ENCODE data around the gene PPIC.

Gene PPIC

DNA sequence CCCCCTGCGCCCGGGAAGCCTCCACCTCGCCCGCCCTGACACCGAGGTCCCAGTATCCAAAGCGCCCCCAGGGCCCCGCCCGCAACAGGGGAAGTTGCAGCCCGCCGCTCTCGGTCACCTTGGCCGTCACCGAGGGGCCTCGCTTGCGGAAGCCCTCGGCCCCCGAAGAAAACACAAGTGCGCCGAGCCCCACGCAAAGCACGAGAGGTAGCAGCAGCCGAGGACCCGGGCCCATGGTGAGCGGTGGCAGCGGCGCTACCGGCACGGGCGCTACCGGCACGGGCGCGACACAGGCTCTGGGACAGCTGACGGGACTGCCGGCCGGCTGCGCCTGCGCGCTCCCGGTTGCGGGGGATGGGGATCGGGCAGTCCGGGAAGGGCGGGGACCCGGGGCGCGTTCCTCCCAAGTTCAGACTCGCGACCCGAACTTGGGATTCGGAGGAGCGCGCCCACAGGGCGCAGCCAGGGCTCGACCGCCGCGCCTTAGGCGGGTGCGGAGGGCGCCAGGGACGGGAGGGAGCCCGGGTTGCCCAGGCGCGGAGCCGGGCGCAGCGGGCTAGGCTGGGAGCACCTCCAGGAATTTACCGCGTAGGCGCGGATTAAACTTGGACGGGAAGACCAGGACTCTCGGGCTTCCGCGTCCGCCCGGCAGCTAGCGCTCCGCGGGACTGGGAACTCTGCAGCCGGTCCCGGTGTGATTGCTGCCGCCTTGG is at the start of gene PPIC:
PPIC (minus strand) TSS at position 335 of the 713 bp plus-strand sequence; CDS start at position 235, 100 bp downstream.
- DNase-seq (ENCODE audit: extremely low read depth in 1 of 2, low read depth in 1 of 2): no peak

DNA sequence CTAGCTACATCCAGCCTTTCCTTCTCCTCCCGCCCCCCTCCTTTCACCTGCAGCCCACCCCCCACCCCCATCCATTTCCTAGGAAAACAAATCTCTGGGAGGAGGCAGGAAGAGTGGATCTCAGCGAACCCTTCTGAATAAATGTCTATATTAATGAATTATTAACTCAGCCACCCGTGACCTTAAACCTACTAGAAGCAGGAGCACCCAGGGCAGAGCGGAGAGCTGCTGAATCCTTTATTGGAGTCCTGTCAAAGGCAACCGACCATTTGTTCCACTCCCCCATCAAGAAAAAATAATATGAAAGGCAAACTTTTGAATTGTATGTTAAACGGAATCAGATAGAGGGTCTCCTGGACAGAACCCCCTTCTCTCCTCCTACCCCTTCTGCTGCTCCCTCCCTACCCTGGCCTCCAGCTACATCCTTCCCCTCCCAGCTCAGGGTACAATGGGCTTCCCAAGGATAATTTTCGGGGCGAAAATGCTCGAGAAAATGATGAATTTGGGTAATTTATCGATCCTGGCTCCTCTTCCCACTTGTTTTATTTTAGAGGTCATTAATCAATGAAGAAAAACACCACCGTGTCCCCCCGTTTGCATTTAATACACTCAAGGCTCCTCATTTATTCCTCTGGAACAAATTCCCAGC is 49.2 kb upstream of the PPIC start:
- no peak for DNase-seq (ENCODE audit: extremely low read depth in 1 of 2, low read depth in 1 of 2)

DNA sequence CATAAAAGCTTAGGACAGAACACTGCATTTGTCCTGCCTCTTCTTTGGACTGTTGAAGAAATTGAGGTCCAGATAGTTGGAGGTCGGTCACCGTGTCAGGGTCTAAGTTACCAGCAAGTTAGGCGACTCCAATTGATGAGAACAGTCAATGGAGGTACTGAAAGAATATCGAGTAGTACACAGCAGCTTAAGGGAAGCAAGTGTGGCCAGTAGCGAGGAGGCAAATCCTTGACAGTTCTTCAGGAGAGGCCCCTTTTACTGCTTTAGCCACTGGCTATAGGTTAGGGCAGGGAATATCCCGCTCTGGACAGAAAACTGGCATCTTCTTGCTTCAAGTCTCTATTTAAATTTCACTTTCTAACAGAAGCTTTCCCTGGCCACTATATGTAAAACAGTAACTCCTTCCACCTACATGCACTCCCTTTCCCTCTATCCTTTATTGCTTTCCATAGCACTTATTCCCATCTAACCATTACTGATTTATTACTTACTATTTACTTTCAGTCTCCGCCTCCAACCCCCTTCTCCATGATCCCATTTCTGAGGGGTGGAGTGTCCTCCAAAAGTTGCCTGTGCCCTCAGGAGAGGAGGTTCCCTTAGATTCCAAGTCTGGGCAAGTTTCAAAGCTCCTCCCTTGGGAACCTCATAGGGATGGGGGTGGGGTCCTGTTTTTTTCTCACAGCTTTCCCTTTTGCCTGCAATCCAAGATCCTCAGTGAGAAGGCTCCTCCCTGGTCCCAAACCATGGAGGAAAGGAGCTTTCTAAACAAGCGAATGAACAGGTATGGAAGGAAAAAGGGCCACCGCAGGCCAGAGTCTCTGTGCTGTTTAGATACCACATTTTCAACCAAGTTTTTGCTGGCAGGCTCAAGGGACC is 48.4 kb upstream of the PPIC start:
- no peak for DNase-seq (ENCODE audit: extremely low read depth in 1 of 2, low read depth in 1 of 2)

DNA sequence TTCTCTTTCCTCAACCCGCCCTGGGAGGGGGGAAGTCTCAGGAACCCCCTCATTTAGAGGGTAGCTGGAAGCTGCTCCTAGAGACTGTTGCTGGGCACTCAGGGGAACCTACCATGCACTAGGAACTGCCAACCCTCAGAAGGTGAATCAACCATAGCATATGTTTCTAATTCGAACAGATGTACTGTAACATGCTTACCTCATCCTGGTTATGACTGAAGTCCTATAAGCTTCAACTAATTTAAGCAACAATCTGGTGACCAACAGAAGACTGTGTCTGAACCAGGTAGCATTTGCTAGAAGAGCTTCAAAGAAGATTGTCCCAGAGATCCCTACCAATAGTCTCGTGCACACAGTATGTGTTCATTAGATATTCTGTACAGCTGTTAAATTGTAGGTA is 46.8 kb upstream of the PPIC start:
- no peak for DNase-seq (ENCODE audit: extremely low read depth in 1 of 2, low read depth in 1 of 2)

DNA sequence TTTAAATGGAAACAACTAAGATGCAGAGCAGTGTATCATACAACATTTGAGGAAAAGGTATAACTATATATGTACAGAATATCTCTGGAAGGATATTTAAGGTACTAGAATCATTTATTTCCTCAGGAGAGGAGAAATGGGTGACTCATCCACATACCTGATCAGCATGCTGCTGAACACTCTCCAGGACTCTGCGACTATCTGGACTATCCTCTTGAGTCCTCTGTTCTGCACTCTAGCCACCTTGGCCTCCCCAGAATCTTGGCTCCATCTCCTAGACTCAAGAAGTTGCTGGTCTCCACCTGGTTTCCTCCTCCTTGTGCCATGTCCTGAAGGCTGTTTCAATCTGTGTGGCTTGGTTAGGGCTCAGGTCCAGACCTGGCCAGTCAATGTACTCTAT is 43.7 kb upstream of the PPIC start:
- DNase-seq (ENCODE audit: extremely low read depth in 1 of 2, low read depth in 1 of 2): no peak

DNA sequence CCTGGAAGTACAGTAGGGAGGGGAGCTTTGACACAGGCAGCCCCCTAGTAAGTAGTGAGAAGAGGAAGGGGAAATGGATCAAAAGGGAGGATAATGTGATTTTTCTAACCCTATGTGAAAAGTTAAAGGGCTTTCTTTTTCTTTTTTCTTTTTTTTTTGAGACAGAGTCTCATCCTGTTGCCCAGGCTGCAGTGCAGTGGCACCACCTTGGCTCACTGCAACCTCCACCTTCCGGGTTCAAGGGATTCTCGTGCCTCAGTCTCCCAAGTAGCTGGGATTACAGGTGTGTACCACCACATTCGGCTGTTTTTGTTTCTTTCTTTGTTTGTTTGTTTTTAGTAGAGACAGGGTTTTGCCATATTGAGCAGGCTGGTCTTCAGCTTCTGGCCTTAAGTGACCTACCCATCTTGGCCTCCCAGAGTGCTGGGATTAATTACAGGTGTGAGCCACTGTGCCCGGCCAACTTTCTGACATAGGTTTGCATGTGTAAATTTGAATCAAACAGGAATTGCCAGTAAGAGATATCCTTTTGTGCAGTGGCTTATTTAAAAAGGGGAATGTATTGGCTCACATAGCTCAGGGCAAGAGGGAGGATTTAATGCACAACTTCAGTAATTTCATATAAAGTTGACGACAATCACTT is 39.1 kb upstream of the PPIC start:
- DNase-seq (ENCODE audit: extremely low read depth in 1 of 2, low read depth in 1 of 2): no peak

DNA sequence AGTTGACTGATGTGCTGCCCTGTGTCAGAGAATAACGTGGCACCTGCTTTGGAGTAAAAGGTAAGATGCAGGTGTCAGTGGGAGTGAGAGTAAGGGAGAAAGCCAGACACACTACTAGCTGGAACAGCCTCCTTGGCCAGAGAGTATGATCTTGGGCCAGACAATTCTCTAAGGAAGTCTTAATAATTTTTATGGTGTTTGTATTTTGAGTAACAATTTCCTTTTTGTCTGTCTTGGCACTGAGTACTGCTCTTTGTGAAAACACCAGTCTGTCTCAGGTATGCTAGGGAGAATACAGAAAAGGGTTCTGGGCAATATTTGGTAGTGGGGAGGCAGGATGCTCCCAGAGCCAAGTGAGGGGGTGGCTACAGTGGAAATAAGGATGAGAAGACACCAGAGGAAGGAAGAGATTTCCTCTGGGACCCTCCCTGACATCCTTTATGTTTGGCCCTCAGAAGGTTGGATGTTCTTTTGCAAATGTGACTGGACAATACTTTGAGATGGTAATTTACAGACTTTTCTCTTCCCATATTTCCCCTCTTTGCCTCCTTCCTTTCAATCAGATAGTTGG is 31.9 kb upstream of the PPIC start:
- DNase-seq (ENCODE audit: extremely low read depth in 1 of 2, low read depth in 1 of 2): no peak

DNA sequence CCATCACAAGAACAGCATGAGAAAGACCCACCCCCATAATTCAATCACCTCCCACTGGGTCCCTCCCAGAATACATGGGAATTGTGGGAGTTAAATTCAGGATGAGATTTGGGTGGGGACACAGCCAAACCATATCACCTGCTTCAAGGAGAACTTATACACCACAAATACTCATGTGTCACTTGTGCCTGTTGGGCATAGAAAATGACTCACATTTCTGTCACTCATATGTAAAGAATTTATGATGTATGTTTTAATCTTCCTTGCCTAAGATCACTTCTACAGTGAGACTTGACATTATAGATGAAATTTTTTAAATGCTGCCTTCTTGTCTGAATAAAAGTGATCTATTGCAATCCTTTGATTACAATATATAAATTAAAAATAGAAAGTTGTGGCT is 29.5 kb upstream of the PPIC start:
- no peak for DNase-seq (ENCODE audit: extremely low read depth in 1 of 2, low read depth in 1 of 2)

DNA sequence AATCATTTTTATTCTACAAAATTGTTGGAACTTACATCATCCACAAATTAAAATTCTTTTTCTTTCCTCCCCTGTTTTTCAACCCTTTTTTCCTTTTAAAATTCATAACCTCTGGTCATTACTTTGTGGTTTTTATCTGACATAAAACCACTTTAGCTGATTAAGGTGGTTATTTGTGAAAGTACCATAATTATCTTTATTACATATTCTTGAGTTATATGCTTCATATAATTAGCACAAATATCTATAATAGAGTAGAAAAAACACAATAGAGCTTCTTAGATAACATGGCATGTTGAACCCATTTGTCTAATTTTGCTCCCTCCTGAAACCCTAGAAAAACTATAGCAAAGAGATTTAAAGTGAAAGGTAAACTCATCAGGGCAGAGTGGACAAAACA is 22.9 kb upstream of the PPIC start:
- no peak for DNase-seq (ENCODE audit: extremely low read depth in 1 of 2, low read depth in 1 of 2)

DNA sequence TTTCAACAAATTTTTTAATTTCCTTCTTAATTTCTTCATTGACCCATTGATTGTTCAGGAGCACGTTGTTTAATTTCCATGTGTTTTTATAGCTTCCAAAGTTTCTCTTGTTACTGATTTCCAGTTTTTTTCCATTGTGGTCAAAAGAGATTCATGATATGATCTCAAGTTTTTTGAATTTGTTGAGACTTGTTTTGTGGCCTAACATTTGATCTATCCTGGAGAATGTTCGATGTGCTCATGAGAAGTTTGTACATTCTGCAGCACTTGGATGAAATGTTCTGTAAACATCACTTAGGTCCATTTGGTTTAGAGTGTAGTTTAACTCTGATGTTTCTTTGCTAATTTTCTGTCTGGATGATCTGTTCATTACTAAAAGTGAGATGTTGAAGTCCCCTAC is 14.7 kb upstream of the PPIC start:
- no peak for DNase-seq (ENCODE audit: extremely low read depth in 1 of 2, low read depth in 1 of 2)

DNA sequence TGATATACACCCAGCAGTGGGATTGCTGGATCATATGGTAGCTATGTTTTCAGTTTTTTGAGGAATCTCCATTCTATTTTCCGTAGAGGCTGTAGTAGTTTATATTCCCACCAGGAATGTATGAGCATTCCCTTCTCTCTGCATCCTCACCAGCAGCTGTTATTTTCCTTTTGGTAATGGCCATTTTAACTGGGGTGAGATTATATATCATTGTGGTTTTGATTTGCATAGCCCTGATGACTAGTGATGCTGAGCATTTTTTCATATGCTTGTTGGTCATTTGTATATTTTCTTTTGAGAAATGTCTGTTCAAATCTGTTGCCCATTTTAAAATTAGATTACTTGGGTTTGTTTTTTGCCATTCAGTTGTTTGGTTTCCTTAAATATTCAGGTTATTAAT is 11.2 kb upstream of the PPIC start:
- DNase-seq (ENCODE audit: extremely low read depth in 1 of 2, low read depth in 1 of 2): no peak

DNA sequence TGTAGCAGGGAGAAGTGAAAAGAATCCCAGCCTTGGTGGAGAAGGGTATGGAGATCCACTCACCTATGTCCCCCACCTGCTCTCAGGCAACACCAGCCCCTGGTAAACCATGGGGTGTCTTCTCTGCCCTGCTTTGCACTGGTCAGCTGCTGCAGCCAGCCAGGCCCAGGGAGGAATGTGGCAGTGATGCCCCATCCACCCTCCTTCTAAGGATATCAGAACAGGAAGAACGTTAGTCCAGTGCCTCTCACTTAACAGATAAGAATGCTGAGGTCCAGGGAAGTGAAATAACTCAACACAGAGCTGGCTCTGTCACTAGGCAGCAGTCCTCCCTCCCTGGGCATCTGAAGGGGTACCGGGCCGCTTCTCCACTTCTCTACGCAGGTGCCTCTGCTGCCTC is 9.7 kb upstream of the PPIC start:
- DNase-seq (ENCODE audit: extremely low read depth in 1 of 2, low read depth in 1 of 2): no peak

DNA sequence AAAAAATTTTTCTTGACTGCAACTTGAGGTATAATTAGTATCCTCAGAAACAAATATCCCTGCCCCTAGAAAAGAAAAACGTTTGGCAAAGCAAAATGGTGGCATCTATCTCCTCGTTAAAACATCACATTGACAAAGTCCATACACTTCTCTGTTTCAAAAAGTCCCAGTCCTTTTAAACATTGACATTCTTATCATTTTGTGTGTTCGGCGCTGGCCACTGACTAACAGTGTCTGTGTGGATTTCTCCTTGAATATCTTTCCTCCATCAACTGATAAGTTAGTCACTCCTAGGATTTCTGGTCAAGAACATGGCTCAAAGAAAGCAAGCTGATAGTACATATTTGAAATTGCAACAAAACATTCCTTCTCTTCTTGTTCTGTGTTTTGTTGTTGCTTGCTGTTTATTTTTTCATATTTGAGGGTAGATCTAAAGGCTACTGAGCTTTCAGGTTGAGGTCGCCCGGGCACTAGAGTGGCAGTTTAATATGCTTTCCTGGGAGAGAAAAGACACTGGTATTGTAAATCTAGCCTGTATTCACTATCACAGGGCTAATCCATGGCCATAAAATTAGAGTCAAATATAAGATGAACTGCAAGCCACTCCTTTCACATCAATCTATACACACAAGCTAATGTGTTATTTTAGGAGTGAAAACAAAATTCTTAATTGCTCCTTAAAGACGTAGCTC is 8.5 kb upstream of the PPIC start:
- DNase-seq (ENCODE audit: extremely low read depth in 1 of 2, low read depth in 1 of 2): no peak

DNA sequence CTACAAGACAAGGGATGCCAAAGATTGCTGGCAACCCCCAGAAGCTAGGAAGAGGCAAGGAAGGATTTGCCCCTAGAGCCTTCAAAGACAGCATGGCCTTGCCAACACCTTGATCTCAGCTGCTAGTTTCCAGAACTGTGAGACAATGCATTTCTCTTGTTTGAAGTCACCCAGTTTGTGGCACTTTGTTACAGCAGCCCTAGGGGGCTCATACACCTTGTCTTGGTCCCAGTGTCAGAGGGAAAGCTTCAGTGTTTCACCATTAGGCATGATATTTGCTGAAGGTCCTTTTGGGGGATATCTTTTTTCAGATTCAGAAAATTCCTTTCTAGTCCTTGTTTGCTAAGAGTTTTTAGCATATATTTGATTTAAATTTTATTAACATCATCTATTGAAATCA is 3.1 kb upstream of the PPIC start:
- no peak for DNase-seq (ENCODE audit: extremely low read depth in 1 of 2, low read depth in 1 of 2)

DNA sequence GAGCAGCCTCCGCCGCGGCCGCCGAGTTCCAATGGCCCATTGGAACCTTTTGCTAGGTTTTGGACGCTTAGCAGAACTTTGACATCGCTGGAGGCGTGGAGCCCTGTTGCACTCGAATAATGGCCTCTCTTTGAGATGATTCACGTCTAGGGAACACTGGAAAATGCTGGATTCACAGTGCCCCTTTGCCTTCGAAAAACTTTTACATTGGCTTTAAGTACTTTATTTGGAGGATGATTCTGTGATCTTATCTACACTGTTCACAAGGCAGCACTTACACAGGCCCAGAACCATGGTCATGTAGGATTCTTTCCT is 536 bp upstream of the PPIC start:
- DNase-seq (ENCODE audit: extremely low read depth in 1 of 2, low read depth in 1 of 2): no peak

DNA sequence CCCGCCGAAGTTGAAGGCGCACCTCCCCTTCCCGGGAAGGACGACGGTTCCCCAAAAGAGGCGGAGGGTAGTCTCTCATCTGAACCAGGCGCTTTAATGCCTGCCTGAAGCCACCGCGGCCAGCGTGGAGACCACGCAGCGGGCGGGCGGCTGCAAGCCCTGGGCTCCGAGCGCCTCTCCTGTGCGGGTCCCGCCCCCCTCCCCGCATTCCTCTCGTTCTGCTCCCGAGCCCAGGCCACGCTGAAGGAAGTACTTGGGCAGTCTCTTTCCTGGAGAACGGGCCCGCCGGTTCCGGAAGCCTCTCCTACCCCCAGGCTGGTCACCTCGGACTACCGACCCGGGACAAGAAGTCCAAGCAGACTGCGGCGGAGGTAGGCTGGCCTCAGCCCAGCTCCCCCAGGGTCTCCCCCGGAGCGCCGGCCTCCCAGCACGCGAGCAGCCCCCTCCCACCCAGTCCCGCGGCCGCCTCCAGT is 571 bp downstream of the PPIC start:
- DNase-seq (ENCODE audit: extremely low read depth in 1 of 2, low read depth in 1 of 2): no peak

DNA sequence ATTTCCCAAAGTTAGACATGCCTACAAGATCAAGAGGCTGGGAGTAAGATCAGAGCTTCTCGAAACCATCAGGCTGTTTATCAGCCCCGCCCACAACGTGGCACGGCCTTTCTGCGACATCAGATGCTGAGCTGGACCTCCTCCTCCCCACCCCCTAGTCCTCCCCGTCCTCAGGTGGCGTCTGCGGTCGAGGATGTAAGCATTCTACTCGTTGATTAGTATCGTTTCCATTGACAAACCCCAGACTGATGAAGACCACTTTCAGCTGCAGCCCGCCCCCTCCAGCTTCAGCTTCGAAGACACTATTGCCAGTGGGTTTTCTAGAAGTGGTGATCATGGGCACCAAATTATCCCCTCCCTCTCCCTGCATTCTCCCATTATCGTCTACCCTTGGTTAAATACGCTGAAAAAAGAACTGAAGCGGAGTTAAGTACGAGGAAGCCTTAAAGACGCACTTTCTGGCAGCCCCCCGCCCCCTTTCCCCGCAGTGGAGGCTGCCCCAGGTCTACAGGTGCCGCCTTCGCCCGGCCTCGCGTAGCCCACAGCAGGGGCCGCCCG is 1.1 kb downstream of the PPIC start:
- DNase-seq (ENCODE audit: extremely low read depth in 1 of 2, low read depth in 1 of 2): no peak

DNA sequence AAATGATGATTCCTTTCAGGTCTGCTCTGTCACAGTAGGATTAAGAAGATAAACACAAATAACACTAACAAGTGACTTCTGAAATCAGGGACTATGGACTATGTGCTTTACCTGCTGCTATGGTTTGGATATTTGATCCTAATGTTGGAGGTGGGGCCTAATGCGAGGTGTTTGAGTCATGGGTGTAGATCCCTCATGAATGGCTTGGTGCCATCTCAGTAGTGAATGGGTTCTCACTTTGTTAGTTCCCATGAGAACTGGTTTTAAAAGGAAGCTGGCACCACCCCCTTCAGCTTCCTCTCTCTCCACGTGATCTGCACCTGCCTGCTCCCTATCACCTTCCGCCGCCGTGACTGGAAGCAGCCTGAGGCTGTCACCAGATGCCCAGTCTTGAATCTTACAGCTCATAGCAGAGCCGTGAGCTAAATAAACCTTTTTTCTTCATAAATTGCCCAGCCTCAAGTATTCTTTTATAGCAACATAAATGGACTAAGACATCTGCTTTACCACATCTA is 3.3 kb downstream of the PPIC start:
- no peak for DNase-seq (ENCODE audit: extremely low read depth in 1 of 2, low read depth in 1 of 2)

DNA sequence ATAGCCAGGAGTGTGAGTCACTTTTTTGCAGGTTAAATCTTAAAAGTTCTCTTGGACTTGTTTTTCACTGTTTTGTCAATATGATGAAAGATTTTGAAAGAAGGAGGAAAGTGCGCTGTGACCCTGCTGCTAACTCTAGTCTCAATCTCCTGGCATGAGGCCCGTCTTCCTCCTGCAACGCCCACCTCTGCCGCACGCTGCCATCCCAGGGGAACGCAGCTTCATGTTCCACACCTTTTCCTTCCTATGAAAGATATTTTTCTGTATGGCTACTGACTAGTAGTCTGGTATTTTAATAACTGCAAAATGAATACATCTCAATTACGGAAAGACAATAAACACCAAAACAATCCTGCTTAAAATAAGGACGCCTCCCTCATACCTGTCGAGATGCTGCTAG is 8.3 kb downstream of the PPIC start:
- no peak for DNase-seq (ENCODE audit: extremely low read depth in 1 of 2, low read depth in 1 of 2)

DNA sequence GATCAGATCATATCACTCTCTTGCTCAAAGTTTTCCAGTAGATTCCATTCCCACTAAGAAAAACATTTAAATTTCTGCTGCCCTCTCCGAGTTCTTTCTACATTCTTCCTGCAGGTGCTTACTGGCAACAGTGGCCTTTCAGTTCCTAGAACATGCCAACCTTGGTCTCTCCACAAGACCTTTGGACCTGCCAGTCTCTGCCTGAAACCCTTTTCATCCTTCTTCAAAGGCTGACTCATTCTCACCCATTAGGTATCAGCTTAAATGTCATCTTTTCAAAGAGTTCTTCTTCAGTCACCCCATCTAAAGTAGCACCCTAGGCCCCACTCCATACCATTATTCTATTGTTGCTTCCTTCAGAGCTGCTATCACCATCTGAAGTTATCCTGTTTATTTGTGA is 21.8 kb downstream of the PPIC start:
- no peak for DNase-seq (ENCODE audit: extremely low read depth in 1 of 2, low read depth in 1 of 2)

Measured in stimulated activated CD8-positive, alpha-beta memory T cell treated with anti-CD3 and anti-CD28 coated beads, Interleukin-7, amount 100 ng/mL, for 48 hours (primary cell).